ENCODE measurements around the gene ANGPTL2. TPM values are rescaled to one million over a fixed set of nuclear protein-coding genes. Genes with fewer than 3 reads are reported as not detected.
A peak's percentile ranks its signal among the peaks of the same experiment; 100 is the strongest.

Gene ANGPTL2
- total RNA-seq, 1 experiment from 2014 or later, result 0.20 TPM

GRCh38 chr9:127158786-127159324 is 36.4 kb upstream of the ANGPTL2 start:
- no TSS peak for BruUV-seq (replicated peaks)
- Histone ChIP-seq H3K4me2 (ENCODE audit: low read length) (peak overlapping the region; percentile 42), H3K4me1 (ENCODE audit: control insufficient read depth in 1 of 2, insufficient read depth in 2 of 2, low read length in 2 of 2) (peaks cover 7 to 19% of the 10 kb centered on the region in 2 experiments; a peak in 3 of 4 replicates), H3K9ac (ENCODE audit: low read length) (no peak overlapping the region), H3K27me3 (ENCODE audit: insufficient read depth, low read length) (no peaks in the 10 kb centered on the region), H3K27ac (ENCODE audit: low read depth, low read length) (no peak overlapping the region), H3K9me3 (ENCODE audit: control insufficient read depth in 1 of 2, insufficient read depth in 1 of 2, low read depth in 1 of 2, low read length in 2 of 2) (no peaks in the 10 kb centered on the region), H3K79me2 (ENCODE audit: insufficient read depth, low read length) (no peaks in the 10 kb centered on the region), H3K9me2 (ENCODE audit: insufficient read depth) (no peaks in the 10 kb centered on the region), H3K36me3 (ENCODE audit: control insufficient read depth in 1 of 2, insufficient read depth in 2 of 2, low read length in 2 of 2) (no peaks in the 10 kb centered on the region), H3K4me3 (replicated peaks in 1 of 2; ENCODE audit: low read depth in 1 of 2, low read length in 2 of 2) (no peak overlapping the region), H4K20me1 (ENCODE audit: insufficient read depth) (no peaks in the 10 kb centered on the region), H2AFZ (ENCODE audit: low read depth, low read length, poor library complexity, severe bottlenecking) (peak overlapping the region; percentile 27)
- ChIA-PET CTCF (interaction anchor here (1.0 kb wide), 1 partner anchor 193 kb away, joined by 3 read pairs; no protein-coding TSS in a partner anchor), RAD21 (ENCODE audit: low non-redundant PET in 1 of 2, low total read pairs in 2 of 2, uncharacterized antibody in 2 of 2, unreplicated experiment in 2 of 2) (interaction anchor here in 1 of 2 experiments (0.6 kb wide), 1 partner anchor 40 kb away, joined by 3 read pairs; no protein-coding TSS in a partner anchor), POLR2A (no interaction called here)
- TF ChIP-seq POLR2AphosphoS5 (IDR thresholded peaks at IDR 0.05; ENCODE audit: low read depth, low read length) (no peak), ZFX (IDR thresholded peaks at IDR 0.05) (no peak), POLR2A (IDR thresholded peaks at IDR 0.05; ENCODE audit: borderline replicate concordance, extremely low read depth, insufficient read depth, insufficient read length) (no peak), ZBTB33 (IDR thresholded peaks at IDR 0.05; ENCODE audit: extremely low read depth, insufficient replicate concordance, low read length) (no peak), CEBPB (IDR thresholded peaks at IDR 0.05; ENCODE audit: low read depth) (no peak), RAD21 (IDR thresholded peaks at IDR 0.05; ENCODE audit: low read depth) (no peak), EZH2phosphoT487 (IDR thresholded peaks at IDR 0.05; ENCODE audit: borderline replicate concordance) (no peak), CBX3 (IDR thresholded peaks at IDR 0.05; ENCODE audit: low read depth) (no peak)
- DNase-seq (ENCODE audit: low read depth, low spot score) (no peak), ATAC-seq (peak; percentile 51)
- intact Hi-C loops (cut with micrococcal nuclease), result no loop called here

Data from HCT116 (cell line).